Neural crest cell (in vitro differentiated cells): ENCODE results near the gene PRR29. TPM values are rescaled to one million over a fixed set of nuclear protein-coding genes. Genes with fewer than 3 reads are reported as not detected.
A peak's percentile ranks its signal among the peaks of the same experiment; 100 is the strongest.

Experiments used
- DNase-seq: peaks from one replicate; pipeline ENCODE4 v3.0.0; 2021; ENCODE audit warnings: low read depth, mixed read lengths, low spot score
- H3K27ac Mint-ChIP-seq: one replicate; pipeline ENCODE4 v1.8.0; 2021; ENCODE audit warnings: mild to moderate bottlenecking, mixed read lengths; ENCODE audit not compliant: unreplicated experiment
- H3K27me3 Mint-ChIP-seq: 2 replicates; pipeline ENCODE4 v1.8.0; 2021; ENCODE audit warnings: low read depth, mild to moderate bottlenecking, mixed read lengths
- H3K36me3 Mint-ChIP-seq: 2 replicates; pipeline ENCODE4 v1.8.0; 2021; ENCODE audit warnings: low read depth, mild to moderate bottlenecking, mixed read lengths
- H3K4me1 Mint-ChIP-seq: 2 replicates; pipeline ENCODE4 v1.8.0; 2021; ENCODE audit warnings: mixed read lengths
- H3K4me3 Mint-ChIP-seq: one replicate; pipeline ENCODE4 v1.8.0; 2021; ENCODE audit warnings: mild to moderate bottlenecking, mixed read lengths
- H3K9me3 Mint-ChIP-seq: 2 replicates; pipeline ENCODE4 v1.8.0; 2021; ENCODE audit warnings: mixed read lengths
- CTCF ChIP-seq: fragments of 200-600 bp; sonication (generic); conservative IDR thresholded peaks from 2 replicates; pipeline ENCODE4 v1.5.0; 2021; ENCODE audit warnings: antibody characterized with exemption, mild to moderate bottlenecking
- total RNA-seq: library from RNA; stranded (reverse); gene quantifications from 2 replicates; pipeline ENCODE4 v1.2.1, GENCODE V29; 2021

PRR29 gene
- total RNA-seq, 1 donor from 2014 or later = 0.82 TPM

DNA sequence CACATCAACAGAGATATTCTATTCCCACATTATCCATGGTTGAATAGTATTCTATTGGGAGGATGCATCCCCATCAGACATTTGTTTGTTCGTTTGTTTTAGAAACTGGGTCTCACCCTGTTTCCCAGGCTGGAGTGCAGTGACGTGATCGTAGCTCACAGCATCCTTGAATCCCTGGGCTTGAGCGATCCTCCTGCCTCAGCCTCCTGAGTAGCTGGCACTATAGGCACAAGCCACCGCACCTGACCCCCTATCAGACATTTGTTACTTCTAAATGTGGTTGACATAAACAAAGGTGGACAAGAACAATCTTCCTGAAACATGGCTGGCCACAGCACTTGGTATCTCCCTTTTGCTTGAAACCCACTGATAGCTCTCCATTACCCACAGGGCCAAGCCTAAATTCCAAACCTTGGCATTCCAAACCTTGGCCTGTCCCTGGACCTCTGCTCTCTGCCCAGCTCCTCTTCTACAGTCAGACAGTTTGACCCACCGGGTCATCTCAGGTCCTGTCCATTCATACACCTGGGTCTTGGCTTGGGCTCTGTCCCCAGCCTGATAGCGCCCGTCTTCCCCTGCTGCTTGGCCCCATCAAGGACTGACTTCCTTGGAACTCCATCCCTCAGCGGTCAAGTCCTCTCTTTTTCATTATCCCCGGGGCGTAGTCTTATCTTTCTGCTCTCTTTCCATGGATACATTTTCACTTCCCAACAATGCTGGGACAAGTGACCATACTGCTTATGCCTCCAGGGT, 1.5 kb upstream of the PRR29 start:
- no peak for TF ChIP-seq CTCF
- no peak overlapping the region for H3K27ac Mint-ChIP-seq
- H3K27me3 Mint-ChIP-seq = peaks cover 50% of the 10 kb centered on the region
- H3K36me3 Mint-ChIP-seq = no peaks in the 10 kb centered on the region
- H3K9me3 Mint-ChIP-seq = no peaks in the 10 kb centered on the region
- no peak for DNase-seq
- peak overlapping the region; percentile 16 for H3K4me3 Mint-ChIP-seq
- H3K4me1 Mint-ChIP-seq = peaks cover 15% of the 10 kb centered on the region

DNA sequence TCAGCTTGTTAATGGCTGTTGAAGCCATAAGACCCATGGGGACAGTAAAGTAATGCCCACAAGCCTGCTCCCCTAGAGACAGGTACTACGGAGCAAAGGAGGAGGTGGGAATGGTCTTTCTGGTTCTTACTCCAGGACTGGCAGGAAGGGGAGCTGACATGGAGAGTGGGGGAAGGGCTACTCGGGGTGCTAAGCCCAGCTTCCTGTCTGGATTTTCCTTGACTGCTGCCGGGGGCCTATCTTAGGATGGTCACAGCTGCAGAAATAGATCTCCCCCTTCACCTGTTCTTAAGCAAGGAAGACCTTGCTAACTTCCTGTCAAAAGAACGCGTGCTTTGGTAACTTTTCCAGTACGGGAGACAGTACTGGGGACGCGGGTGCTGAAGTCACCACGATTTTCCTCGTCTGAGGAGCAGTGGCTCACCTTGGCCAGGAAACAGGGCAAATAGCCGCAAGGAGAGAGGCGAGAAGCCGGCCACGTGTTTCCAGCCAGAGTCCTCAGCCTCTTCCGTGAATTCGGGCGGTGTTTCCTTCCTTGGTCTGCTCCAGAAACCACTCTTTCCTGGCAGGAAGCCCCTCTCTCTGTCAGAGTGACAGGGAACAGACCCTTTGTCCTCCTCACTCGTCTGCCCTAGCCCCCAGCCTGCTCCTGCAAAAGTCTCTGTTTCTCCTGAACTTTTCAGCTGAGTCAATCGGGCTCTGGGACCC, 656 bp upstream of the PRR29 start:
- H3K27me3 Mint-ChIP-seq = peaks cover 41% of the 10 kb centered on the region

DNA sequence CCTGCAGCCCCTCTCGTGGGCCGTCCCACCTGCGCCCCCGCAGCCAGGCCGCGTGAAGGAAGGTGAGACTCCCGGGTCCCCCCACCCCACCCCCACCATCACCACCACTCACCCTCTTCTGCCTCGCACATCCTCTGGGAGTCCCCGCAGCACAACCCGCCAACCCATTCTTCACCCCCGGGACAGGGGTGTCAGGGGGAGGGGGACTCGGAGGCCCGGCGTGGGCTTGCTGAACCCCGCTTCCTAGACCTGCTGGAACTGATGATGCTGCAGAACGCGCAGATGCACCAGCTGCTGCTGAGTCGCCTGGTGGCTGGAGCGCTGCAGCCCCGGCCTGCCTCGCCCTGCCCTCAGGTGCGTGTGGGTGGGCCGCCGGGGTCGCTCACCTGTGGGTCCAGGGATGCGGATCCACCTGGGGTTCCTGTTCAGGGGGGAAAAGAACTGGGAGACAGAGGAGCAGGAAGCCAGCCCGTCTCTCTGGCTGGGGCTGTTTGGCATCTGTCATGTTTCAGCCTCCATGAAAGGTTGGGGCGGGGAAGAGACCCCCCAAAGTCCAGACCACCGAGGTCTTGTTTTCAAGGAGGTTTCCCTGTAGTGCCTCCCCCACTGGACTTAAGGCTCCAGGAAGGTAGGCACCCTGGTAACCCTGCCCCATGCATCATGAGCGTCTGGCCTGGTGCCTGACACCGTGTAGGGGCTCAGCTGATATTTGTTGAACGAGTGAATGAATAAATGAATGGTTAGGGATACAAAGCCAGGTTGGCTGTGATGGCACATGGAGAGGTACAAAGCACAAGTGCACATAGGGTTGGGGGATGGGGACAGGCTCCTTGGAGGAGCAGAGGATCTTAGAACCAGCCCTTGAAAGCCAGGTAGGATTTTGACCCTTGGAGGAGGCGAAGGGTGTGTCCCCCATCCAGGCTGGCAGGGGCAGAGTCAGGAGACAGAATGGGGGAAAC, 849 bp downstream of the PRR29 start:
- TF ChIP-seq CTCF = no peak
- Mint-ChIP-seq H3K9me3 (no peaks in the 10 kb centered on the region), H3K36me3 (no peaks in the 10 kb centered on the region), H3K27ac (no peak overlapping the region), H3K4me1 (peaks cover 11% of the 10 kb centered on the region), H3K4me3 (peak overlapping the region; percentile 83), H3K27me3 (peaks cover 30% of the 10 kb centered on the region)
- no peak for DNase-seq

More for the DNA sequence above, 656 bp upstream of the PRR29 start:
- Mint-ChIP-seq H3K36me3 (no peaks in the 10 kb centered on the region), H3K4me1 (peaks cover 14% of the 10 kb centered on the region), H3K27ac (no peak overlapping the region), H3K9me3 (no peaks in the 10 kb centered on the region), H3K4me3 (peak overlapping the region; percentile 85)
- no peak for DNase-seq
- TF ChIP-seq CTCF = no peak

DNA sequence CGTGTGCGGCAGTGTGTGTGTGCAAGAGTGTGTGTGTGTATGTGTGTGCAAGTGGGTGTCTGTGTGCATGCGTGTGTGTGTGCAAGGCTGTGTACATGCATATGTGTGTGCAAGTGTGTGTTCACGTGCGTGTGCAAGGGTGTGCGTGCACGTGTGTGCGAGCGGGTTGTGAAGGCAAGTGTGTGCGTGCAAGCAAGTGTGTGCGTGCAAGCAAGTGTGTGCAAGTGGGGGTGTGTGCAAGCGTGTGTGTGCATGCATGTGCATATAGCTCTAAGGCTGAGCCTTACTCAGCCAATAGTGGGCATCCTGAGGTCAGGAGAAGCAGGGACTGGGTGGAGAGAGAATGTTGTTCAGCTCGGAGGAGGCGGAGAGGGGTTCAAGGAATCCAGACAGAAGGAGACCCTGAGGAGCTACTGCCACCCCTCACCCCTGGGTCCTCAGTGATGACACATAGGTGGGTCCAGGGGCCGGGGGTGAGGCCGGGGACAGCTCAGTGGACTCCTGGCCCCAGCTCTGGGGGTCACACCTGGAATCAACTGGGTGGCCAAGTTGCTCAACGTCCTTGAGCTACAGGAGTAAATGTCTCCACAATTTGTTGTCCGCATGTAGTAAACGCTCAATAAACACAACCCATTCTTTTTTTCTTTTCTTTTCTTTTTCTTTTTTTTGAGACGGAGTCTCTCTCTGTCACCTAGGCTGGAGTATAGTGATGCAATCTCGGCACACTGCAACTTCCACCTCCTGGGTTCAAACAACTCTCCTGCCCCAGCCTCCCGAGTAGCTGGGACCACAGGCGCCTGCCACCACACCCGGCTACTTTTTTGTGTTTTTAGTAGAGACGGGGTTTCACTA, 1.8 kb downstream of the PRR29 start:
- DNase-seq = no peak
- Mint-ChIP-seq H3K27ac (no peak overlapping the region), H3K4me3 (peak overlapping the region; percentile 83), H3K27me3 (peaks cover 23% of the 10 kb centered on the region), H3K36me3 (no peaks in the 10 kb centered on the region), H3K4me1 (peaks cover 11% of the 10 kb centered on the region), H3K9me3 (no peaks in the 10 kb centered on the region)
- no peak for TF ChIP-seq CTCF
